ENCODE measurements around the gene ATP8A2. TPM values are rescaled to one million over a fixed set of nuclear protein-coding genes. Genes with fewer than 3 reads are reported as not detected.

The ATP8A2 gene
- total and polyA plus RNA-seq, 9 of the 15 experiments (the other 6 are each of a cell fraction or from before 2014, with no cell fraction given), result under 0.01 to 0.33 (median 0.06) TPM; not detected in 4

GRCh38 chr13:25619897-25620296 lies 248.1 kb downstream of the ATP8A2 start:
- no peak overlapping the region for H3K27ac ChIP-seq (ENCODE audit: extremely low read depth, low read depth, low read length)
- whole genome bisulfite sequencing (ENCODE audit: insufficient coverage, low coverage, missing lambda C conversion rate), result 0% methylated on average over 5 of the region's 5 CpGs
- H3K4me3 ChIP-seq, result no peak overlapping the region
- ChIA-PET POLR2A (no interaction called here), CTCF (ENCODE audit: low intra/inter-chr PET ratio) (no interaction called here)
- H3K9ac ChIP-seq (ENCODE audit: insufficient read depth in 1 of 2, low read depth in 2 of 2, low read length in 2 of 2), result no peak overlapping the region
- no peaks in the 10 kb centered on the region; a peak in 2 of 5 replicates for H3K27me3 ChIP-seq (ENCODE audit: control insufficient read depth in 2 of 2, insufficient read depth in 2 of 2, low read length in 2 of 2)
- no peak overlapping the region for H3K4me2 ChIP-seq (ENCODE audit: insufficient read depth, low read length)
- no TSS peak for BruUV-seq (replicated peaks)
- H3K9me1 ChIP-seq (ENCODE audit: control insufficient read depth, insufficient read depth, low read length), result no peaks in the 10 kb centered on the region
- TF ChIP-seq ZNF24 (IDR thresholded peaks at IDR 0.05), result no peak
- TF ChIP-seq KDM1A (IDR thresholded peaks at IDR 0.05), result no peak
- no peak for TF ChIP-seq KAT2B (IDR thresholded peaks at IDR 0.05; ENCODE audit: low read depth, low read length)
- no peak for TF ChIP-seq PRDM10 (IDR thresholded peaks at IDR 0.05; ENCODE audit: partially characterized antibody)
- no peak for TF ChIP-seq ZBTB7A (IDR thresholded peaks at IDR 0.05; ENCODE audit: borderline replicate concordance, control insufficient read depth, low read depth, low read length)
- no peak for TF ChIP-seq ADNP (tag; IDR thresholded peaks at IDR 0.05)
- TF ChIP-seq PREB (CRISPR knock-in tag; IDR thresholded peaks at IDR 0.05), result no peak
- TF ChIP-seq CHCHD3 (CRISPR knock-in tag; IDR thresholded peaks at IDR 0.05), result no peak
- TF ChIP-seq CBFB (CRISPR knock-in tag; IDR thresholded peaks at IDR 0.05), result no peak
- no peak for TF ChIP-seq KDM5B (IDR thresholded peaks at IDR 0.05; ENCODE audit: insufficient replicate concordance, low read depth, low read length)
- H3K9me3 ChIP-seq (replicated peaks; ENCODE audit: control insufficient read depth, insufficient read depth, low read depth, low read length), result no peaks in the 10 kb centered on the region
- no peak for DNase-seq (ENCODE audit: extremely low read depth in 1 of 4, low spot score in 3 of 4)
- in situ Hi-C loops (cut with MboI) (no loop called here), intact Hi-C loops (cut with micrococcal nuclease) (no loop called here)
- no peaks in the 10 kb centered on the region for H3K4me1 ChIP-seq (replicated peaks in 1 of 2; ENCODE audit: control insufficient read depth in 2 of 2, insufficient read depth in 2 of 2, low read length in 2 of 2)
- FAIRE-seq, result no peak
- H3K79me2 ChIP-seq (ENCODE audit: control insufficient read depth, insufficient read depth, low read length), result no peaks in the 10 kb centered on the region
- no peaks in the 10 kb centered on the region for H4K20me1 ChIP-seq (replicated peaks; ENCODE audit: control insufficient read depth, insufficient read depth, low read length)
- H3K36me3 ChIP-seq (ENCODE audit: control insufficient read depth, insufficient read depth, low read length), result no peaks in the 10 kb centered on the region
- H2AFZ ChIP-seq (ENCODE audit: low read depth, low read length), result no peak overlapping the region
- ATAC-seq, result no peak

Measured in K562 (cell line).